CD4-positive, alpha-beta T cell treated with Interleukin-4 for 4 hours (primary cell): ENCODE results near the gene LAMA5.

Source experiments
- DNase-seq: peaks from one replicate; pipeline ENCODE4 v3.0.0-alpha.2; 2020

The LAMA5 gene

DNA sequence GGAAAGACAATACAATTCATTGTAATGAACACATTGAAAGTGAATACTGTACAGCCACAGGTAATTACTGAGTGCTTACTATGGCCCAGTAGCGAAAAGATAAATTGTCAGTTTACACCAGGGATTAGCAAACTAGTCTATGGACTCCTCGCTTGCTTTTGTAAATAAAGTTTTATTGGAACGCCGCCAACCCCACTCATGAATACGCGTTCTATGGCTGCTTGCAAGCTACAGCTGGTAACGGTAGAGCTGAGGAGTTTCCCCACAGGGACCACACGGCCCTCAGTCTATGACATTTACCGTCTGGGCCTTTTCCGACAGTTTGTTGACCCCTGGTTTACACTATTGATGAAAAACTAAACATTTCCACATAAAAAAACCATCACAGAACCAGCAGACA lies 24.2 kb downstream of the LAMA5 start:
- DNase-seq: no peak

GRCh38 chr20:62339647-62340062 lies 27.5 kb downstream of the LAMA5 start:
- no peak for DNase-seq

DNA sequence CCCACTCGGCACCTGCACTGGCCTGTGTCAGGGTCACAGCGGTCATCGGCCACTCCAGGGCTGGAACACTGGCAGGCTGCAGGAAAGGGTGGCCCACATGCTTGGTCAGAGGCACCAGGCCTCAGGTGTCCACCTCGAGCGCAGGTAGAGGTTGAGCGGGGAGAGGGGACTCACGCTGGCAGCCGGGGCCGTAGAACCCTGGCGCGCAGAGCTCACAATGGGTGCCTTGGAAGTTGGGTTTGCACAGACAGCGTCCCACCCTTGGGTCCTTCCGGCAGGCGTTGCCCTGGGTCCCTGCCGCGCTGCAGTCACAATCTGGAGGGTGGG lies 28.9 kb downstream of the LAMA5 start:
- DNase-seq: no peak

GRCh38 chr20:62337558-62338293 lies 29.4 kb downstream of the LAMA5 start:
- DNase-seq: no peak

DNA sequence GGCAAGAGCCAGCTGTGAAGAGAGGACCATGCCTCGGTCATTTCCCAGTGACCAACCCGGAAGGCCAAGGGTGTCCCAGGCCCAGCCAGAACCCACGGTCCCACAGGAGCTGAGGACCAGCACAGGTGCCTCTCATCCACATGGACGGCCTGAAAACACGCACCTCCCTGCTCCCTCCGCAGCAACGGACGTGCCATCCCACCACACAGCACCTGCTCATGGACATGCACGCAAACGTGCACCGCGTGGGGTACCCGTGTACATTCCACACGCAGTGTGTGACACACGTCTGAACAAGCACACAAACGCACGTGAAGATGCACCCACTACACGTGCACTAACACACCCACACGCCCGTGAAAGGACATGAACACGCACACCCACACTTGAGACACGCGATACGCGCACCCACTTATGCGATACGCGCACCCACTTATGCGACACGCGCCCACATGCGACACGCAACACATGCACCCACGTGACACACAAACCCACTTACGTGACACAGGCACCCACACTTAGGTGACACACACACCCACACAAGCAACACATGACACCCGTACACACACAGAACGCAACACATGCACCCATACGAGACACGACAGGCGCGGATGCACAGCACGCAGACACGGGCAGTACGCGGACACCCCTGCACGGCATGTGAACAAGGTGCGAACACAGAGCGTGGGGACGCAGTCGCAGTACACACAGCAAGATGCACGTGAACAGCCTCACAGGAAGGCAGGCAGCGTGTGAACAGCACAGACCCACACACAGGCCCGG lies 30.1 kb downstream of the LAMA5 start:
- no peak for DNase-seq

GRCh38 chr20:62336329-62336728 lies 30.8 kb downstream of the LAMA5 start:
- no peak for DNase-seq

DNA sequence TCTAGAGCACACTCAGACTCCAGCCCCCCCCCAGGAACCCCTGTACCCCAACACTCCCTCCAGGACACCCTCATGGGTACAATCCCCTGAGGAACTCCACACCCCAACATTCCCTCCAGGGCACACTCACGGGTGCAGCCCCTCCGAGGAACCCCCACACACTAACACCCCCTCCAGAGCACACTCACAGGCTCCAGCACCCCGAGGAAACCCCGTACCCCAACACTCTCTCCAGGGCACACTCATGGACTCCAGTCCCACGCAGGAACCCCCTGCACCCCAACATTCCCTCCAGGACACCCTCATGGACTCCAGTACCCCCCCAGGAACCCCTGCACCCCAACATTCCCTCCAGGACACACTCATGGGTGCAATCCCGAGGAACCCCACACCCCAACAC lies 31.6 kb downstream of the LAMA5 start:
- DNase-seq: no peak

DNA sequence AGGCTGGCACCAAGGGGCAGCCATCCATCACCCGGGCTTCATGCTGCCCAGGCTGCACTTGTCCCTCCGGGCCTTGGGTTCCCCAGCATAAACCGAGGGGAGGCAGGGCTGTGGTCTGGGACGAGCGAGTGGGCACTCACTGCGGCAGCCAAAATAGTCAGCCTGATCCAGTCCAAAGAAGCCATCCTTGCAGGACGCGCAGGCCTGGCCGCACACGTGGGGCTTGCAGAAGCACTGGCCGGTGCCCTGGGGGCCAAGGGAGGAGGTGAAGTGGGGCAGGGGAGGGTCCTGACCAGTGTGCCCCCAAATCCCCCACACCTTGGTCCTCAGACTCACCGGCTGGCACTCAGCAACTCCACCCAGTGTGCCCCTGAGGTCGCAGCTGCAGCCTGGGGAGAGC lies 32.2 kb downstream of the LAMA5 start:
- no peak for DNase-seq

- no peak for DNase-seq
Observed at GRCh38 chr20:62333820-62334595, 33.1 kb downstream of the LAMA5 start.

- DNase-seq: no peak
Observed at GRCh38 chr20:62332989-62333819, 33.9 kb downstream of the LAMA5 start.

- DNase-seq: no peak
Observed at GRCh38 chr20:62332421-62332820, 34.7 kb downstream of the LAMA5 start.

- no peak for DNase-seq
Observed at GRCh38 chr20:62331347-62331746, 35.8 kb downstream of the LAMA5 start.

DNA sequence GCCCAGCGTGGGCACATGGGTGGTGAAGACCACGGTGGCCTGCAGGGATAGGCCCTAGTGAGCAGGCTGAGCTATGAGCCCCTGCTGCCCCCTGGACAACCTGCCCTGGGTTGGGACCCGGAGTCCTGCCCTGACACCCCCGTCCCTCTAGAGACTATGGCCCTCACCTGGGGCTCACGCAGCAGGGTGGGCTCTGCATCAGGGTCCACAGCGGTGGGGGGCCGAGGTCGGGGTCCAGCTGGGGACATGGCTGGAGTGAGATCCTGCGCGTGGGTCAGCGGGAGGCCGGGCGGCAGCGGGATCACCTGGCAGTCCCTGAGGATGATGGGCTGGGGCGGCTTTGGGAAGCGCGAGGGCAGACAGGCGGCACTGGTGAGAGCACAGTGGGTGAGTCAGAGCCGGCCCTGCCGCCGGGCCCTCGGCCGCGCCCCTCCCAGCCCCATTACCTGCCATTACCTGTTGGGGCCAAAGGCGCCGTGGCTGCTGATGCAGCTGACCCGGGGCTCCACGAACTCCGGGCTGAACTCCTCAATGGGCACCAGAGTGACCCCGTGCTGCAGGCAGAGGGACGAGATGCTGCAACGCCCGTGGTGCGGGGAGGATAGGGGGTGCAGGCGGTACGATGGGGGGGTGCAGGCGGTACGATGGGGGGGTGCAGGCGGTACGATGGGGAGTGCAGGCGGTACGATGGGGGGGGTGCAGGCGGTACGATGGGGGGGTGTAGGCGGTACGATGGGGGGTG lies 36.4 kb downstream of the LAMA5 start:
- no peak for DNase-seq

GRCh38 chr20:62329389-62330377 lies 37.4 kb downstream of the LAMA5 start:
- no peak for DNase-seq

DNA sequence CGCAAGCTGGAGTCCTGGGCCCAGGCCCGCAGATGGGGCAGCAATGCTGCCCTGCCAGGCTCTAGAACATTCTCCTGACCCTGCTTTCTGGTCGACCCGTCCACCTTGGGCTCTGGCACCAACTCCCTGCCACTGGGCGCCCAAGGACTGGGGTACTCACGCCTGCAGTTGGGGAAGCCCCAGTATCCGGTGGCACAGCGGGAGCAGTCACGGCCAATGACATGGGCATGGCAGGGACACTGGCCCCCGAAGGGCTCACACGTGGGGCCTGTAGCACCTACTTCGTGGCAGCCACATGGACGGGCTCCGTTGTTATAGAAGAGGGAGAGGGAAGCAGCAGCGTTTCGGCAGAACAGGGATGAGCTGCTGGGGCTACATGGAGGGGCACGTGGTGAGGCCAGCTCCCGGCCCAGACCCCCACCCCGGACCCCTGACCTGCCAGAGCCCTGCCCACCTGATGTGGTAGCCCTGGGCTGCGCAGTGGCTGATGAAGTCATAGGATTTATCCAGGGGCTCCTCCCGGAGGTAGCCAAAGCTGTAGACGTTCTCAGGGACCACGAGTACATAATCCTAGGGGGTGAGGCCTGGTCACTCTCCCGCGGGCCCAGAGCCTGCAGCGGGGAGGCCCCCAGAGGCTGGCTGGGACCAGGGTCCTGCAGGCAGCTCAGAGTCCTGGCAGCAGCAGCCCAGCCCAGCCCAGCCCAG lies 38.3 kb downstream of the LAMA5 start:
- DNase-seq: no peak

- no peak for DNase-seq
Observed at GRCh38 chr20:62327726-62328495, 39.2 kb downstream of the LAMA5 start.

DNA sequence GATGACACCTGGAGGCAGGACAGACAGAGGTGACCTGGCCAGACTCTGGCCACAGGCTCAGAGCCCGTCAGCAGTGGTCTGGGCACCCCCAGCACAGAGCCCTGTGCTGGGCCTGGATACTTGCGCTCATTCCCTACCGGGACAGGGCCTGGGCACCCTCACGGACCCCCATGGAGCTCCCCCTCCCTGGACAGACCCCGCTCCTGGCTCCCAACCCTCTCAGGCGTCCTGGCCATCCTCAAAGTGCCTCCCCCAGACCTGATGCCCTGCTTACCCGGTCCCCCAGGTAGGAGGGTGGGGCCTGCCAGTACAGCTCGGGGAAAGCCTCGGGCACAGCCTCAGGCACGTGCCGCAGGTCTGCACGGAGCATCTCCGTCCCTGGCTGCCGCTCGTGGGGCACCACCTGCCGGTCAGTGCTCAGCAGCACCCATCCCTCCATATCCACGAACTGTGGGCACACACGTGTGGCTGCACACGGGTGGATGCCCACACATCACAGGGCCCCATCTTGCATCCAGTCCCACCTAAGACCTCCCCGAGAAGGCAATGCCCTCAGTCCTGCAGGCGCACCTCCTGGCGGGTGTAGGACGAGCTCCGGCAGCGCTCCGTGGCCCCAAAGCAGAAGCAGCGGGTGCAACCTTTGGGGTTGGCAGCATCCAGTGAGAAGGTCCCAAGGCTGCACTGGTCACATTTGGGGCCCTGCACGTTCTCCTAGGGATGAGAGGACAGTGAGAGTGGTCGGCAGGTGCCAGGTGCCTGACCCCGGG lies 40.0 kb downstream of the LAMA5 start:
- DNase-seq: no peak

DNA sequence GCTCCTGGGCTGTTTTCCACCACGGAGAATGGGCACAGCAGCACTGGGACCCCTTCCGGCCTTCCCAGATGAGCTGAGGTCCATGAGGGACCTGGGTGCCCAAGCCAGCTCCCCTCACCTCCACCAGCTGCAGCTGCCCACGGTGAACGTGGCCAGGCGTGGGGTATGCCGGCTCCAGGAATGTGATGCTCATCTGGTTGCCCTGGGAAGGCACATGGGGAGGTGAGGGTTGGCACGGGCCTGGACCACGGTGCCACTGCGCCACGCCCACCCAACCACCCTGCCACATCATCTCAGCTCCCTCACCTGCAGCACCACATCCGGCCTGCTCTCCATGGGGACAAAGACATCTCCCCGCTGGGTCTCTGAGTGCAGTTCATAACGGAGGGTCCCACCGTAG lies 40.6 kb downstream of the LAMA5 start:
- no peak for DNase-seq
